Measurements from ENCODE around the gene POPDC2.
"Not testable (repeated sequence)": the region's sequence is repeated elsewhere in the genome, so short reads cannot be mapped to it uniquely, and the experiment has no call there.

The POPDC2 gene

GRCh38 chr3:119599558-119600174, 60.7 kb downstream of the POPDC2 start:
- Histone ChIP-seq H3K9ac (ENCODE audit: low read length in 5 of 5) (no peak overlapping the region), H3K36me3 (ENCODE audit: control insufficient read depth in 5 of 5, insufficient read depth in 5 of 5, low read length in 5 of 5) (no peaks in the 10 kb centered on the region), H3K27me3 (ENCODE audit: control insufficient read depth in 5 of 5, insufficient read depth in 4 of 5, low read length in 5 of 5) (no peaks in the 10 kb centered on the region), H3K4me1 (ENCODE audit: control insufficient read depth in 5 of 5, insufficient read depth in 5 of 5, low read length in 5 of 5) (peaks cover 1 to 46% (median 20%) of the 10 kb centered on the region in 5 donors), H3K9me3 (ENCODE audit: control insufficient read depth in 5 of 5, low read length in 5 of 5) (no peaks in the 10 kb centered on the region), H3K27ac (ENCODE audit: low read depth, low read length) (no peak overlapping the region), H3K4me3 (ENCODE audit: low read depth in 1 of 5, low read length in 5 of 5) (no peak overlapping the region)

GRCh38 chr3:119598410-119599098, 61.8 kb downstream of the POPDC2 start:
- H3K36me3 ChIP-seq (ENCODE audit: control insufficient read depth in 5 of 5, insufficient read depth in 5 of 5, low read length in 5 of 5): no peaks in the 10 kb centered on the region
- no peaks in the 10 kb centered on the region for H3K27me3 ChIP-seq (ENCODE audit: control insufficient read depth in 5 of 5, insufficient read depth in 4 of 5, low read length in 5 of 5)
- no peaks in the 10 kb centered on the region for H3K9me3 ChIP-seq (ENCODE audit: control insufficient read depth in 5 of 5, low read length in 5 of 5)
- no peak overlapping the region for H3K4me3 ChIP-seq (ENCODE audit: low read depth in 1 of 5, low read length in 5 of 5)
- peak overlapping the region; percentile 75 for H3K27ac ChIP-seq (ENCODE audit: low read depth, low read length)
- H3K9ac ChIP-seq (ENCODE audit: low read length in 5 of 5): peak overlapping the region in 1 of 5 donors; percentile 47
- peaks cover 1 to 46% (median 20%) of the 10 kb centered on the region in 5 donors for H3K4me1 ChIP-seq (ENCODE audit: control insufficient read depth in 5 of 5, insufficient read depth in 5 of 5, low read length in 5 of 5)

- peak within 1 kb of the TSS in 2 of 5 donors; percentile 46 to 47 for H3K9ac ChIP-seq (ENCODE audit: low read length in 5 of 5)
- no peaks in the 10 kb centered on the region for H3K9me3 ChIP-seq (ENCODE audit: control insufficient read depth in 5 of 5, low read length in 5 of 5)
- H3K4me1 ChIP-seq (ENCODE audit: control insufficient read depth in 5 of 5, insufficient read depth in 5 of 5, low read length in 5 of 5): peaks cover 1 to 41% (median 20%) of the 10 kb centered on the region in 5 donors
- no peaks in the 10 kb centered on the region for H3K36me3 ChIP-seq (ENCODE audit: control insufficient read depth in 5 of 5, insufficient read depth in 5 of 5, low read length in 5 of 5)
- no peak within 1 kb of the TSS for H3K4me3 ChIP-seq (ENCODE audit: low read depth in 1 of 5, low read length in 5 of 5)
- H3K27ac ChIP-seq (ENCODE audit: low read depth, low read length): peak within 1 kb of the TSS; percentile 75
- H3K27me3 ChIP-seq (ENCODE audit: control insufficient read depth in 5 of 5, insufficient read depth in 4 of 5, low read length in 5 of 5): no peaks in the 10 kb centered on the region
Measured at GRCh38 chr3:119597548-119598288, 62.7 kb downstream of the POPDC2 start, which contains the start of gene PLA1A. Gene PLA1A (plus strand): TSS chr3:119597885. CDS start chr3:119597914, 29 bp downstream.

GRCh38 chr3:119596398-119596797, 64.0 kb downstream of the POPDC2 start:
- Histone ChIP-seq H3K4me3 (ENCODE audit: low read depth in 1 of 5, low read length in 5 of 5) (no peak overlapping the region), H3K27ac (ENCODE audit: low read depth, low read length) (peak overlapping the region; percentile 75)

GRCh38 chr3:119595639-119596334, 64.6 kb downstream of the POPDC2 start:
- Histone ChIP-seq H3K27me3 (ENCODE audit: control insufficient read depth in 5 of 5, insufficient read depth in 4 of 5, low read length in 5 of 5) (no peaks in the 10 kb centered on the region), H3K9me3 (ENCODE audit: control insufficient read depth in 5 of 5, low read length in 5 of 5) (no peaks in the 10 kb centered on the region), H3K4me3 (ENCODE audit: low read depth in 1 of 5, low read length in 5 of 5) (peak overlapping the region; percentile 3 to 59 (median 56)), H3K9ac (ENCODE audit: low read length in 5 of 5) (no peak overlapping the region), H3K4me1 (ENCODE audit: control insufficient read depth in 5 of 5, insufficient read depth in 5 of 5, low read length in 5 of 5) (peaks cover 1 to 39% (median 20%) of the 10 kb centered on the region in 5 donors), H3K27ac (ENCODE audit: low read depth, low read length) (no peak overlapping the region), H3K36me3 (ENCODE audit: control insufficient read depth in 5 of 5, insufficient read depth in 5 of 5, low read length in 5 of 5) (no peaks in the 10 kb centered on the region)

More at GRCh38 chr3:119596398-119596797, 64.0 kb downstream of the POPDC2 start:
- Histone ChIP-seq H3K9me3 (ENCODE audit: control insufficient read depth in 5 of 5, low read length in 5 of 5) (no peaks in the 10 kb centered on the region), H3K36me3 (ENCODE audit: control insufficient read depth in 5 of 5, insufficient read depth in 5 of 5, low read length in 5 of 5) (no peaks in the 10 kb centered on the region), H3K4me1 (ENCODE audit: control insufficient read depth in 5 of 5, insufficient read depth in 5 of 5, low read length in 5 of 5) (peaks cover 1 to 39% (median 20%) of the 10 kb centered on the region in 5 donors), H3K9ac (ENCODE audit: low read length in 5 of 5) (no peak overlapping the region), H3K27me3 (ENCODE audit: control insufficient read depth in 5 of 5, insufficient read depth in 4 of 5, low read length in 5 of 5) (no peaks in the 10 kb centered on the region)

GRCh38 chr3:119594929-119595328, 65.5 kb downstream of the POPDC2 start:
- H3K4me3 ChIP-seq (ENCODE audit: low read depth in 1 of 5, low read length in 5 of 5); H3K36me3 ChIP-seq (ENCODE audit: control insufficient read depth in 5 of 5, insufficient read depth in 5 of 5, low read length in 5 of 5); H3K9me3 ChIP-seq (ENCODE audit: control insufficient read depth in 5 of 5, low read length in 5 of 5); H3K27me3 ChIP-seq (ENCODE audit: control insufficient read depth in 5 of 5, insufficient read depth in 4 of 5, low read length in 5 of 5); H3K9ac ChIP-seq (ENCODE audit: low read length in 5 of 5); H3K27ac ChIP-seq (ENCODE audit: low read depth, low read length): not testable (repeated sequence)
- peaks cover 1 to 39% (median 20%) of the 10 kb centered on the region in 5 donors for H3K4me1 ChIP-seq (ENCODE audit: control insufficient read depth in 5 of 5, insufficient read depth in 5 of 5, low read length in 5 of 5)

- no peak overlapping the region for H3K9ac ChIP-seq (ENCODE audit: low read length in 5 of 5)
- H3K27ac ChIP-seq (ENCODE audit: low read depth, low read length): no peak overlapping the region
- H3K9me3 ChIP-seq (ENCODE audit: control insufficient read depth in 5 of 5, low read length in 5 of 5): no peaks in the 10 kb centered on the region
- H3K27me3 ChIP-seq (ENCODE audit: control insufficient read depth in 5 of 5, insufficient read depth in 4 of 5, low read length in 5 of 5): no peaks in the 10 kb centered on the region
- peaks cover 1 to 37% (median 19%) of the 10 kb centered on the region in 5 donors for H3K4me1 ChIP-seq (ENCODE audit: control insufficient read depth in 5 of 5, insufficient read depth in 5 of 5, low read length in 5 of 5)
- H3K4me3 ChIP-seq (ENCODE audit: low read depth in 1 of 5, low read length in 5 of 5): no peak overlapping the region
- H3K36me3 ChIP-seq (ENCODE audit: control insufficient read depth in 5 of 5, insufficient read depth in 5 of 5, low read length in 5 of 5): peaks cover 0 to 1% (median 0%) of the 10 kb centered on the region in 5 donors
Measured at GRCh38 chr3:119594066-119594465, 66.3 kb downstream of the POPDC2 start.

GRCh38 chr3:119592861-119593260, 67.5 kb downstream of the POPDC2 start:
- Histone ChIP-seq H3K27me3 (ENCODE audit: control insufficient read depth in 5 of 5, insufficient read depth in 4 of 5, low read length in 5 of 5) (no peaks in the 10 kb centered on the region), H3K27ac (ENCODE audit: low read depth, low read length) (no peak overlapping the region), H3K36me3 (ENCODE audit: control insufficient read depth in 5 of 5, insufficient read depth in 5 of 5, low read length in 5 of 5) (peaks cover 0 to 5% (median 2%) of the 10 kb centered on the region in 5 donors), H3K9me3 (ENCODE audit: control insufficient read depth in 5 of 5, low read length in 5 of 5) (no peaks in the 10 kb centered on the region), H3K4me1 (ENCODE audit: control insufficient read depth in 5 of 5, insufficient read depth in 5 of 5, low read length in 5 of 5) (peaks cover 0 to 32% (median 11%) of the 10 kb centered on the region in 5 donors), H3K4me3 (ENCODE audit: low read depth in 1 of 5, low read length in 5 of 5) (no peak overlapping the region), H3K9ac (ENCODE audit: low read length in 5 of 5) (no peak overlapping the region)

Data from subcutaneous abdominal adipose tissue (tissue), 5 donors.